Placental epithelial cell (primary cell): ENCODE data around the gene SPATA22. TPM values are rescaled to one million over a fixed set of nuclear protein-coding genes. Genes with fewer than 3 reads are reported as not detected.

Source experiments
- total RNA-seq: library from RNA; depleted of rRNA; stranded (reverse); fragments of >200 nt; gene quantifications from 2 replicates; pipeline ENCODE4 v1.2.3, GENCODE V29; 2012

Gene SPATA22, protein sequence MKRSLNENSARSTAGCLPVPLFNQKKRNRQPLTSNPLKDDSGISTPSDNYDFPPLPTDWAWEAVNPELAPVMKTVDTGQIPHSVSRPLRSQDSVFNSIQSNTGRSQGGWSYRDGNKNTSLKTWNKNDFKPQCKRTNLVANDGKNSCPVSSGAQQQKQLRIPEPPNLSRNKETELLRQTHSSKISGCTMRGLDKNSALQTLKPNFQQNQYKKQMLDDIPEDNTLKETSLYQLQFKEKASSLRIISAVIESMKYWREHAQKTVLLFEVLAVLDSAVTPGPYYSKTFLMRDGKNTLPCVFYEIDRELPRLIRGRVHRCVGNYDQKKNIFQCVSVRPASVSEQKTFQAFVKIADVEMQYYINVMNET
- total RNA-seq: not detected in 2 replicates

DNA sequence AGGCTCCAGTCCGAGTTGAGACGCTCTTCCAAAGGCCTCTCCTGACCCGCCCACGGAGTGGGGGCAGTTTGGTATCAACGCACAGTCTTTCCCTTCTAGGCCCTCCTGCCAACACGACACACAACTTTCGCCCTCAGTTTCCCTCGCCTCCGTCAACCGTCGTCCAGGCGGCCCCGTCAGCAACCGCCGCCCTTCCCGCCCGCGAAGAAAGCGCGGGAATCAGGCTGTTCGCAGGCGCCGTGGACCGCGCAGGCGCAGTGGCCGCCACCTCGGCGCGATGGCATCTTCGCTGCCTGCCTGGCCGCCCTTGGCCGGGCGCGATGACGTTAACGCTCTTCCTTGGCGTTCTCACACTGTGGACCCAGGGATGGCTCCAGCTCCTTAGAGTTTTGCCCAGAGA is at the start of gene SPATA22:
TSS of gene SPATA22 (minus strand) at position 221 of the 400 bp plus-strand sequence. CDS start 2,494 bp downstream, outside the sequence.

DNA sequence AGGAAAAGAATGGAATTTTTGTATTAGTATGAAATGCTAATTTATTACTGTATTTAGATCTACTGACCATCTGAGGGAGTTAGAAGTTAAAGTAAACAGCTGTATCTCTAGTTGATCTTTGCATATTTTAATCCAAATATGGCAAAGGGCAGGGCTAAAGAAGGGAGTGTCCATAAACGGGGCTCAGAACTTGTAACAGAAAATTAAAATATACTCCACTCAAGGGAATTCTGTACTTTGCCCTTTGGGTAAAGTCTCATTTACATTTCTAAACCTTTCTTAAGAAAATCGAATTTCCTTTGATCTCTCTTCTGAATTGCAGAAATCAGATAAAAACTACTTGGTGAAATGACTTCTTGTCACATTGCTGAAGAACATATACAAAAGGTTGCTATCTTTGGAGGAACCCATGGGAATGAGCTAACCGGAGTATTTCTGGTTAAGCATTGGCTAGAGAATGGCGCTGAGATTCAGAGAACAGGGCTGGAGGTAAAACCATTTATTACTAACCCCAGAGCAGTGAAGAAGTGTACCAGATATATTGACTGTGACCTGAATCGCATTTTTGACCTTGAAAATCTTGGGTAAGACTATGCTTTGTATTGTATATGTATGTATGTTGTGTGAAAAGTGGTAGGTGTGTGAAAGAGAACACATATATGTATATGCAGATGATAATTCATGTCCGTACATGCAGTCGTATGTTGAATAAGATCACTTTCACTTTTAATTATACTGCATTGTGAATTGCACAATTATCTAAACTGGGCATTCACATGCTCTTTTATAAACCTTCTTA is 4.4 kb upstream of the SPATA22 start, which contains the start of gene ASPA:
TSS of gene ASPA (plus strand) at position 186 of the 799 bp plus-strand sequence. CDS start at position 349, 163 bp downstream.

DNA sequence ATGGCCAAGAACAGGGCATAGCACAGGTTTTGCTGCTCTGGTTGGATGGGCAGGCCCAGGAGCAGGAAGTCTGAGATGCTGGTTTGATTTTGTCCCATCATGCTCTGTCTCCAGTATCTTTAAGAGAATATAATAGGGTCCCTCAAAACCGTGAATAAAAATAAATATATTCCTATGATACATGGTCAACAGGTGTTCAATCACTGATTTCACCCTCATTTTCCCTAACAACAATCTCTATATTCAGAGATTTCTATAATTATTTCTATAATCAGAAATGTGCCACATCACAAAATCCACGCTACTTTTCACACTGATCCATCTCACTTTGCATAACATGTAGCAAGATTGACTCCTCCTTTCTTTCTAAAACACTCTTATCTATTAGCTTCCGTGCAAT is 37.9 kb downstream of the SPATA22 start, which contains the start of gene OR1E2:
TSS of gene OR1E2 (minus strand) at position 101 of the 400 bp plus-strand sequence. CDS start at position 101, 0 bp downstream.

DNA sequence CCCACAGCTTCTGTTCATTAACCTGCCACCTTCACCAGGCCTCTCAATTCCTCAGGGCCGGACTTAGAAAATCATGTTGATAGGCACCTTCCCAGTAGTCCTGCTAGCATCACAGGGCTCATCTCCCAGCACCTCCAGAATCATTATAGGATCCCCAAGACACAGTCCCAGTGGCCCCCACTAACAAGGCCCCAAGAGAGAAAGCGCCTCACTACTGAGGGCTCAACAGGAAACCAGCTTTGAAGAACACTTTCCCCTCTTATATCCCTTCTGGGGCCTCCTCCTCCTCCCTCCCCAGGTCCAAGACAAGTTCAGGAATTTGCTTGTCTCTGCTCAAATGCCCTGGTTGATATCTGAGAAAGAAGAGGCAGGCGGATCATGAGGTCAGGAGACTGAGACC is 60.5 kb downstream of the SPATA22 start, which contains the start of gene OR3A3:
TSS of gene OR3A3 (plus strand) at position 301 of the 400 bp plus-strand sequence.

DNA sequence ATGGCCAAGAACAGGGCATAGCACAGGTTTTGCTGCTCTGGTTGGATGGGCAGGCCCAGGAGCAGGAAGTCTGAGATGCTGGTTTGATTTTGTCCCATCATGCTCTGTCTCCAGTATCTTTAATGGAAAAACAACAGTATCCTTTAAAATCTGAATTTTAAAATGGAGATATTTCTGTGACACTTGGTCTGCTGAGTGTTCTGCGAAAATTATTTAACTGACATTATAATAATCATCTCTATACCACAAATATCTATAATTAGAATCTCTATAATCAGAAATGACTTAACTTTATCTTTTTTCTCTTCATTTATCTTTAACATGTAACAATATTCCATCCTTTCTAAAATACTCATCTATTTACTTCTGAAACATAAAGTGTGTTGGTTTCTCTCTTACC is 73.3 kb downstream of the SPATA22 start, which contains the start of gene OR1E1:
TSS of gene OR1E1 (minus strand) at position 101 of the 400 bp plus-strand sequence. CDS start at position 101, 0 bp downstream.

Other genes starting within 250 kb of the SPATA22 start
- not detected in 2 replicates for gene OR3A1, start 173.5 kb downstream of the SPATA22 start, total RNA-seq
- 0.22 TPM in 1 of 2 replicates, not detected in the other for gene OR3A2, start 85.5 kb downstream of the SPATA22 start, total RNA-seq
- gene OR1E1, start 73.4 kb downstream of the SPATA22 start, total RNA-seq: not detected in 2 replicates
- gene OR3A3, start 60.4 kb downstream of the SPATA22 start, total RNA-seq: not detected in 2 replicates
- gene OR1E2, start 38.0 kb downstream of the SPATA22 start, total RNA-seq: not detected in 2 replicates
- not detected in 2 replicates for gene ASPA, start 4.2 kb upstream of the SPATA22 start, total RNA-seq
- 15.7 and 18.5 TPM in 2 replicates for gene TRPV3, start 86.0 kb upstream of the SPATA22 start, total RNA-seq
- gene TRPV1, start 137.6 kb upstream of the SPATA22 start, total RNA-seq: 2.3 and 5.5 TPM in 2 replicates
- 10.2 and 12.8 TPM in 2 replicates for gene SHPK, start 164.4 kb upstream of the SPATA22 start, total RNA-seq
- 12.0 and 12.2 TPM in 2 replicates for gene CTNS, start 164.9 kb upstream of the SPATA22 start, total RNA-seq
- gene TAX1BP3, start 196.8 kb upstream of the SPATA22 start, total RNA-seq: 137 and 276 TPM in 2 replicates
- 11.4 and 14.9 TPM in 2 replicates for gene EMC6, start 197.0 kb upstream of the SPATA22 start, total RNA-seq
- gene P2RX5, start 224.3 kb upstream of the SPATA22 start, total RNA-seq: not detected in 2 replicates